ENCODE data around the gene KNOP1. TPM values are rescaled to one million over a fixed set of nuclear protein-coding genes. Genes with fewer than 3 reads are reported as not detected.

Gene KNOP1
- total and polyA plus RNA-seq, 2 of the 4 experiments (the other 2 are of a cell fraction), result 7.0 to 8.4 TPM

DNA sequence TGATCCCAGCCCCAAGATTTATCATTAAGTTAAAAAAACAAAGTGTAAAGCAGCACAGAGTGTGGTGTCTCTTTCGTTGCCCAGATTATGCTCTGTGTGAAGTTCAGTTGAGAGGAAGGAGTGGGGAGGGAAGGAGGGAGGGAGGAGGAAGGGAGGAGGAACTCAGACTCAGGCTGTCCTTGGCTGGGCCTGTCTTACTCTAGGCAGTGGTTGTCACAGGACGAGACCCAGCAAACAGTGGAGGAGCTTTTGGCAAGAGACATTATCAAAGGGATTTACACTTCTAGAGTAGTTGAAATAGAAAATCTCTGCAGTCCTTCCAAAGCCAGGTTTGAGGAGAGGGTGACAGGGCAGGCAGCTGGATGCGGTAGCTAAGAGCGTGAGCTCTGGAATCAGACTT is 27.8 kb downstream of the KNOP1 start:
- Histone ChIP-seq H3K4me2 (ENCODE audit: low read depth, low read length) (no peak overlapping the region), H4K91ac (ENCODE audit: insufficient read depth, low read depth, low read length) (no peak overlapping the region), H3K14ac (replicated peaks; ENCODE audit: low read depth, low read length) (no peak overlapping the region), H2BK5ac (ENCODE audit: low read depth, low read length, poor library complexity, severe bottlenecking) (no peak overlapping the region), H4K20me1 (ENCODE audit: insufficient read depth, low read length) (no peaks in the 10 kb centered on the region), H3K79me1 (ENCODE audit: low read depth in 1 of 2, low read length in 2 of 2) (peaks cover 2 to 11% of the 10 kb centered on the region in 2 experiments; a peak in 2 of 4 replicates), H3K27ac (ENCODE audit: insufficient read depth, low read length) (no peak overlapping the region), H4K5ac (ENCODE audit: low read depth, low read length) (no peak overlapping the region), H3K36me3 (ENCODE audit: control insufficient read depth, insufficient read depth, low read length) (peaks cover 36% of the 10 kb centered on the region), H3K4me3 (ENCODE audit: insufficient read depth, low read depth, low read length) (no peak overlapping the region), H3K4me1 (ENCODE audit: control insufficient read depth, insufficient read depth, low read length) (no peaks in the 10 kb centered on the region), H3K27me3 (ENCODE audit: control insufficient read depth, insufficient read depth, low read length) (no peaks in the 10 kb centered on the region), H3K9me1 (ENCODE audit: insufficient read depth, low read length) (peaks cover 10% of the 10 kb centered on the region; the same call in 1 of the 2 replicates), H3K9me3 (ENCODE audit: control insufficient read depth, insufficient read depth, low read length) (no peaks in the 10 kb centered on the region), H2AFZ (replicated peaks; ENCODE audit: low read length, poor library complexity) (peak overlapping the region; percentile 59), H3K56ac (ENCODE audit: extremely low read depth, insufficient read depth, low read length) (no peak overlapping the region), H3K23ac (ENCODE audit: low read depth, low read length) (no peak overlapping the region), H3K9ac (ENCODE audit: low read depth, low read length) (no peak overlapping the region), H4K8ac (ENCODE audit: low read depth in 2 of 2, low read length in 2 of 2) (no peak overlapping the region), H2AK5ac (ENCODE audit: low read depth, low read length) (peak overlapping the region; percentile 9; the same call in 1 of the 2 replicates), H3K18ac (ENCODE audit: low read depth, low read length) (no peak overlapping the region), H2AK9ac (replicated peaks; ENCODE audit: low read depth, low read length, poor library complexity) (no peak overlapping the region), H2BK20ac (ENCODE audit: low read depth, low read length) (no peak overlapping the region), H3K4ac (ENCODE audit: low read depth, low read length) (no peak overlapping the region), H2BK120ac (ENCODE audit: low read depth, low read length) (no peak overlapping the region), H2BK15ac (ENCODE audit: low read depth, low read length) (no peak overlapping the region)
- ATAC-seq (ENCODE audit: low read depth), result peak; percentile 65
- dilution Hi-C loops (cut with HindIII; ENCODE audit: low sequenced_read_pairs, unreplicated experiment) (no loop called here), in situ Hi-C loops (cut with MboI; ENCODE audit: low sequenced_read_pairs) (no loop called here), intact Hi-C loops (cut with micrococcal nuclease) (no loop called here)
- ChIA-PET CTCF (interaction anchor here (1.0 kb wide), 1 partner anchor 9 kb away, joined by 3 read pairs; no protein-coding TSS in a partner anchor), POLR2A (ENCODE audit: unreplicated experiment) (no interaction called here)
- BruUV-seq (replicated peaks), result no TSS peak
- DNase-seq, result no peak
- TF ChIP-seq SMC3 (IDR thresholded peaks at IDR 0.05; ENCODE audit: low read depth, low read length) (no peak), MAZ (IDR thresholded peaks at IDR 0.05; ENCODE audit: borderline replicate concordance, low read depth, low read length) (no peak), FOS (IDR thresholded peaks at IDR 0.05; ENCODE audit: low read depth, low read length) (no peak), POLR2A (IDR thresholded peaks at IDR 0.05; ENCODE audit: low read depth, low read length) (no peak), CEBPB (IDR thresholded peaks at IDR 0.05; ENCODE audit: low read depth, low read length) (no peak), RFX5 (IDR thresholded peaks at IDR 0.05; ENCODE audit: low read depth, low read length) (no peak), BHLHE40 (IDR thresholded peaks at IDR 0.05; ENCODE audit: low read depth, low read length) (no peak), MXI1 (IDR thresholded peaks at IDR 0.05; ENCODE audit: borderline replicate concordance, low read depth, low read length) (no peak)
- TF ChIP-seq, protein P1, sequence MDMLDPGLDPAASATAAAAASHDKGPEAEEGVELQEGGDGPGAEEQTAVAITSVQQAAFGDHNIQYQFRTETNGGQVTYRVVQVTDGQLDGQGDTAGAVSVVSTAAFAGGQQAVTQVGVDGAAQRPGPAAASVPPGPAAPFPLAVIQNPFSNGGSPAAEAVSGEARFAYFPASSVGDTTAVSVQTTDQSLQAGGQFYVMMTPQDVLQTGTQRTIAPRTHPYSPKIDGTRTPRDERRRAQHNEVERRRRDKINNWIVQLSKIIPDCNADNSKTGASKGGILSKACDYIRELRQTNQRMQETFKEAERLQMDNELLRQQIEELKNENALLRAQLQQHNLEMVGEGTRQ (IDR thresholded peaks at IDR 0.05; ENCODE audit: low read depth, low read length), result no peak
- WGBS, 2 experiments (ENCODE audit: extremely low coverage in 2 of 2, insufficient read length in 1 of 2), result 67% methylated on average over 1 of the region's 4 CpGs; no CpG with 5 or more reads in 1 of the 2 experiments
